Measurements from ENCODE around the gene PDE4D.

DNA sequence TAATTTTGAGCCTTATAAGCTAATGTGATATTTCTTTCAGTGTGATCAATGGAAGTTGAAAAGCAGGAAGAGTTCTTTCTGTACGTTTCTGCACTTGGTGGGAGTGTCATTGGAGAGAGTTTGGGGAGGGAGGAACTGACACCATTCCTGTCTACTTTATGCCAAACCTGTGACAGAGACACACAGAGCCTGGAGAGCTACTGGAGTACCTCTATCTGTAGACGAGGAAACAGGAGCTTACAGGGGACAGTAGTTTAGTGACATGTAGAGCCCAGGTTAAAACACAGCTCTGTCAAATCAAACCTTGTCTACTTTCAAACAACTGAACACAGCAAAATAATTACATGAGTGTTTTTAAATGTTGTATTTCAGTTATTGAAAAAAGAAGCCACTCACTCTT, 103.6 kb downstream of the PDE4D start:
- no peak for TF ChIP-seq RFX5 (IDR thresholded peaks at IDR 0.05; ENCODE audit: low read depth, low read length)
- TF ChIP-seq, protein P1, sequence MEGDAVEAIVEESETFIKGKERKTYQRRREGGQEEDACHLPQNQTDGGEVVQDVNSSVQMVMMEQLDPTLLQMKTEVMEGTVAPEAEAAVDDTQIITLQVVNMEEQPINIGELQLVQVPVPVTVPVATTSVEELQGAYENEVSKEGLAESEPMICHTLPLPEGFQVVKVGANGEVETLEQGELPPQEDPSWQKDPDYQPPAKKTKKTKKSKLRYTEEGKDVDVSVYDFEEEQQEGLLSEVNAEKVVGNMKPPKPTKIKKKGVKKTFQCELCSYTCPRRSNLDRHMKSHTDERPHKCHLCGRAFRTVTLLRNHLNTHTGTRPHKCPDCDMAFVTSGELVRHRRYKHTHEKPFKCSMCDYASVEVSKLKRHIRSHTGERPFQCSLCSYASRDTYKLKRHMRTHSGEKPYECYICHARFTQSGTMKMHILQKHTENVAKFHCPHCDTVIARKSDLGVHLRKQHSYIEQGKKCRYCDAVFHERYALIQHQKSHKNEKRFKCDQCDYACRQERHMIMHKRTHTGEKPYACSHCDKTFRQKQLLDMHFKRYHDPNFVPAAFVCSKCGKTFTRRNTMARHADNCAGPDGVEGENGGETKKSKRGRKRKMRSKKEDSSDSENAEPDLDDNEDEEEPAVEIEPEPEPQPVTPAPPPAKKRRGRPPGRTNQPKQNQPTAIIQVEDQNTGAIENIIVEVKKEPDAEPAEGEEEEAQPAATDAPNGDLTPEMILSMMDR (conservative IDR thresholded peaks at IDR 0.05; ENCODE audit: low read depth, low read length), result no peak

All from IMR-90 (cell line).